Amygdala (tissue), 56 donors: ENCODE data around the gene GPN2.
"Not testable (repeated sequence)": the region's sequence is repeated elsewhere in the genome, so short reads cannot be mapped to it uniquely, and the experiment has no call there.

Source experiments
- DNase-seq, 56 donors: peaks; one replicate each; lab custom pipeline; 2025; lab: John Stamatoyannopoulos, UW

Gene GPN2

DNA sequence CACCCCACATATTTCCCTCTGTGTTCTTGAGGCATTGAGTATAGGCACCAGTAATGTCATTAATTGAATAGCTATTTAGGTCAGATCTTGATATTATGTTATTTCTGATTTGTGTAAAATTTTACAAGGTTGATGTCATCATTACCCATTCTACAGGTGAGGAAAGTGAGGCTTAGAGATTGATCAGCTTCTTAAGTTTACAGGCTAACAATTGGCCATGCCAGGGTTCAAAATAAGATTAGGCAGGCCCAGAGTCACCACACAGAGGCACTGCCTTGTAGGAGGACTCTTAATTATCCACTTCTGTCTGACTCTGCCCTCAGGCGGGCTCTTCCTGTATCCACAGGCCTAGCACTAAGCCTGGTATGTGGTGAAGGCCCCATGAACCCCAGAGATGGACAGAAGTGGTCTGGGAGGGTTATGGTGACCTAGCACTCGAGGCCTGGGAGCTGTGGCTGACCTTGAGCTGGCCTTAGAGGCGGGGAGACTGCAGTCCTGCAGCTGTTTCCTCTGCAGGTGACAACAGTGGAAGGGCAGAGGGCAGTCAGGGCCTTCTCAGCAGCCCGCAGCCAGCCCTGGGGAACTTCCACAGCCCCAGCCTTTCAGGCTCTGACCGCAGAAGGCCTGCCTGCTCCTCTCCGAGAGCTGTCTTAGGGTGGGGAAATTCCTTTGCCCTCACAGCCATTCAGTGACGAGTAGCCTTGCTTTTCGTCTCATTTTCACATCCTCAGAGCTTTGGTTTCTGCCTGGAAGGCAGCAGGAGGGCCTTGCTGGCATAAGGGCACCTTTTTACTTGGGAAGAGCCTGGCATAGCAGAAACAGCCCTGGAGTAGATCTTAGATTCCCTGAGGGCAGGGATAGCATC is 51.4 kb downstream of the GPN2 start:
- no peak for DNase-seq

DNA sequence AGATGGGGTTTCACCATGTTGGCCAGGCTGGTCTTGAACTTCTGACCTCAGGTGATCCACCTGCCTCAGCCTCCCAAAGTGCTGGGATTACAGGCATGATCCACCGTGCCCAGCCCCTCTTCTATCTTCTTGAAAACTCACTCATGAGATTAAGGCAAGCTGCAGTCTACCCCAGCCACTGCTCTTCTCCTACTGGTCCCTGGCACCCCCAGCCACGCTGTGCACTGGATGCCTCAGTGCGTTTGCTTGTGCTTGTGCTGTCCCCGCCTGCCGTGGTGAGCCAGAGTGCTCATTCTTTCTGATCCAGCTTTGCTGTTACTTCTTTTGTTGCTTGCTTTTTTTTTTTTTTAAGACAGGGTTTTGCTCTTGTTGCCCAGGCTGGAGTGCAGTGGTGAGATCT is 52.4 kb downstream of the GPN2 start:
- not testable (repeated sequence) for DNase-seq

GRCh38 chr1:26833432-26834405 is 56.4 kb downstream of the GPN2 start:
- DNase-seq, result peak in 1 of 56 donors; percentile 18

GRCh38 chr1:26832249-26832960 is 57.7 kb downstream of the GPN2 start:
- no peak for DNase-seq

- no peak for DNase-seq
Observed at GRCh38 chr1:26831546-26832248, 58.4 kb downstream of the GPN2 start.

- no peak for DNase-seq
Observed at GRCh38 chr1:26831059-26831458, 59.0 kb downstream of the GPN2 start.

DNA sequence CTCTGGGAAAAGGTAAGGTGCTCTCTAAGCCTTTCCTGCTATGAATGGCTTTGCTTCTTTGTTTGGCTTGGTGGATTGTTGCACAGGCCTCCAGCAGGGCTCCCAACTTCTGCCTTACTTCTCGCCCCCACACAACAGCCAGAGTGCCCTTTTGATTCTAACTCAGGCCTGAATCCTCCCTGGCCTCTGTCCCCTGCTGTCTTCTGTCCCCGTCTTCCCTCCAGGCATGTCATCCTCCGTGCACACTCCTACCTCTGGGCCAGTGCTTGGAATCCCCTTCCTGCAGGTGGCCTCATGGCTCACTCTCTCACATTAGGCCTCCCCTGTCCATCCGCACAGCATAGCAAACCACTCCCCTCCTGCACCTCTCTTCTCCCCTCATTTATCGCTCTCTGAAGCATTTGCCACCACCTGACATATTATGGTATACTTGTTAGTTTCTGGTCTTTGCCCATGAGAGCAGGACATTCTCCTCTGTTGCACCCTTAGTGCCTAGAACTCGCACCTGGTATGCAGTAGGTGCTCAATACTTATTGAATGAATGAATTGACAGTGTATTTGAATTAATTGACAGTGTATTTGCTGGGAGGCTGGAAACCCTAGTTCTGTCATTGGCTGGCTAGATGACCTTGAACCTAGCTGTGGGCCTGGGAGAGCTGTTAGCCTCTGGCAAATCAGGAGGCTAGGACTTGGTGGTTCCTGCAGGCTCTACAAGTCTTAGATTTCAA is 60.7 kb downstream of the GPN2 start:
- no peak for DNase-seq

- peak in 6 of 56 donors; percentile 9 to 49 (median 29) for DNase-seq
Observed at GRCh38 chr1:26828411-26828991, 61.6 kb downstream of the GPN2 start.

DNA sequence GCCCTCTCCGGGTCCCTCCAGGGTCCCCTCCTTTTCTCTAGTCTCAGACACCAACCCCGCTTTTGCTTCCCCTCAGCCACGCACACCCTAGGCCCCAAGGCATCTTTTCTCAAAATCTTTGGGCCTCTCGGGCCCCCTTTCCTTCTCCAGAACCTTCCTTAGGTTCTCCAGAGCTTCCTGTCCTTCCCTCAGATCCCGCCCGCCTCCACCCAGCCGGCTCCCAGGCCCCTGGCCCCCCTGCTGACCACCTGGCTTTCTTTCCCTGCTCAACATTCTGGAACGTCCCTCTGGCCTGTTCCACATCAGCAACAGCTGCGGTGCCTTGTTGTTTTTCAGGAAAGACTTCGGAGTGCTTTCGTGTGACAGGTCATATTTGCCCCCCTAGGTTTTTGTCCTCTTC is 62.4 kb downstream of the GPN2 start:
- DNase-seq, result no peak

DNA sequence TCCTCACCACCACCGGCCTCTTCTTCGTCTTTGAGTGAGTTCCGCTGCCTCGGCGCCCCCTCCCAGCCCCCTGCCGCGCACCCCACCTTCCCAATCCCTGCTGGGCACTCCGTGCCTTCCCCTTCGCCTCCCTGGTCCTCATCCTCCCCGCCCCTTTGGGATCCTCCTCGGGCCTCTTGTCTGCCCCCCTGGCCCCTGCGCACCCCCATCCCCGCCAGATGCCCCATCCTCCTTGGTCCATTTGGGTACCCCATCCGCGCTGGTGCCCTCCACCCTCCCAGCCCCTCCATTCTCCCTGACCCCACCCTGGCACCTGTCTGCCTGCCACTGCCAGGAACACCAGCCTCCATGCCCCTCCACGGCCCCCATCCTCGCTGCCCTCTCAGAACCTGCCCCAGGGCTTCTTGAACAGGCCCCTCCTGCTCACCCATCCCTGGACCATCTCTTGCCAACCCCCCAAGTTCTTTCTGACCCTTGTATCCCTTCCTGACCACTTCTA is 62.9 kb downstream of the GPN2 start:
- no peak for DNase-seq

DNA sequence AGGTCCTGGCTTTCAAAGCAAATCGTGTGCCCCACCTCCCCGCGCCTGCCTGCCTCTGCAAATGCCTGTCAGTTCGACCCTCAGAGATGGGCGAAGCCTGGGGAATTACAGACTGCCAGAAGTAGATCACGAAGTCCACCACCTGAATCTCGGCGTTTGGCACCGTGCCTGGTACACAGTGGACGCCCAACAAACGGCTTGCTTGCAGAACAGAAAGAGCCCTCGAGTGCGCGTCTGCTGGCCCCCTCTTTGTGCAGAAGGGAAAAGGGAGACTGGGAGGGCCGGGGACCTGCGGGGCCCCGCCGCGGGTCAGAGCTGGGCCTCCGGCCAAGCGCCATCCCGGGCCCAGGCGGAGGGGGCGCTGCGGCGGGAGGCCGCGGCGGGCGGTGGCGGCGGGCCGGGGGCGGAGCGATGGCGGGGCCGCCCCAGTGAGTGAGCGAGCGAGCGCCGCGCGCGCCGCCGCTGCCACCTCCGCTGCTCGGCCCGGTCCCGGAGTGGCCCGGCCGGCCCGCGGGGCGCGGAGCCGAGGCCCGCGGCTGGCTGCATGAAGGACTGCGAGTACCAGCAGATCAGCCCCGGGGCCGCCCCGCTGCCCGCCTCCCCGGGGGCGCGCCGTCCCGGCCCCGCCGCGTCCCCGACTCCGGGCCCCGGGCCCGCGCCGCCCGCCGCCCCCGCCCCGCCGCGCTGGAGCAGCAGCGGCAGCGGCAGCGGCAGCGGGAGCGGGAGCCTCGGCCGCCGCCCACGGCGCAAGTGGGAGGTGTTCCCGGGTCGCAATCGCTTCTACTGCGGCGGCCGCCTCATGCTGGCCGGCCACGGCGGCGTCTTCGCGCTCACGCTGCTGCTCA is 63.6 kb downstream of the GPN2 start, which contains the start of gene ZDHHC18:
Gene ZDHHC18, plus strand, starts transcription at position 428 of the 845 bp plus-strand sequence. Its CDS starts 117 bp downstream, at position 545.
- peak in 42 of 56 donors; percentile 6 to 76 (median 55) for DNase-seq
